HG02943 (cell line): Measurements from ENCODE around the gene INSRR.

Experiments
- ATAC-seq: cut with Tn5 transposase; IDR thresholded peaks from one replicate; pipeline ENCODE4 v1.9.1; 2021; ENCODE audit warnings: mild to moderate bottlenecking, low read depth, moderate library complexity; ENCODE audit not compliant: unreplicated experiment

INSRR gene

DNA sequence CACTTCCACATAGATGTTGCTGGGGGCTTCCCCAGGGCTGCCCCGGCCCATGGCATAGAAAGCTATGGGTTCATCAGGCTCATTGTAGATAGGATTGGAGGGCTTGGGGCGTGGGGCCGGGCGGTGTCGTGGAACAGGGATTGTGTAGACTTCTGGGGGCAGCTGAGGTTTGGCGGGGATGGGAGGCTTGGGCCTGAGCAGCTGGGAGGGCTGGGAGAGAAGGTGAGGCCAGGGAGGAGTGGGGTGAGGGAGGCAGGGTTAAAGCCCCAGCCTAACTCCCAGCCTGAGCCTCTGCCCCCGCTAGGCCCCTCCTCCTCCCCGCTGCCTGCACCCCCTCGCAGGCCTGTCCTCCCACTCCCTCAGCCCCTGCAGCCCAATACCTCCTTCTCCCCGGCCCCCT is 49.6 kb downstream of the INSRR start:
- ATAC-seq = no peak

DNA sequence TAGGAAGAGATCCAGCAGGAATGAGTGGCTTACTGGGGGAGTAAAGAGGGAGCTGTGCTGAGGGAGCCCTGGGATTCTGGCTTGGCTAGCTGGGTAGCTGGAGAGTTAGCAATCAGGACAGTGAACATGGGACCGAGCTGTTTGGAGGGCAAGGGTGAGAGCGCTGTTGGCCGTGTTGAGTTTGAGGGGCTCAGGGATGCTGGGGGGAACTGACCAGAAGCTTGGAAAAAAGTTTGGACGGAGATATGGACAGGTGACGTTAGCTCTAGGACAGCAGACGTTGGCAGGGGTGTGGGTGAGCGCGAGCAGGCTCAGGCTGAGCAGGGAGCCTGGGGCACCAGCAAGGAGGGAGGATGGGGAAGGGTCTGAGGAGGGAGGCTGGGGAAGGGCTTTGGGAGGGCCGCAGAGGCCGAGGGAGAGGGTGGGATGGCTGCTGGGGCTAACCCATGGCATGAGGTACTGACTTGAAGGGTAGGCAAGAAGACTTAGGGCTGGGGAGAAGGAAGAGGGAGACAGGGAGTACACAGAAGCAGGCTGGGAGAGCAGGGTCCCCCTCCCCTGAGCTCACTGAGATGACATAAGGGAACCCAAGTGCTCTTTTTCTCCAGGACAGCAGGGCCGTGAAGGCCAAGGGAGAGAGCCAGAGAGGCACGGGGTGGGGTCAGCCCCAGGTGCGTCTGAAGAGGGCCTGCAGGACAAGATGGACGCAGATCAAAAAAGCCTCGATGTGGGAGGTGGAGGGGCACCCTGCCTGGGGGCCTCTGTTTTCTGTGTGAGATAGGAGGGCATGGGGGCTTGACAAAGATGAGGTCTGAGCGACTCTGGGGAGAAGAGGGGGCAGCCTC is 50.5 kb downstream of the INSRR start:
- no peak for ATAC-seq

DNA sequence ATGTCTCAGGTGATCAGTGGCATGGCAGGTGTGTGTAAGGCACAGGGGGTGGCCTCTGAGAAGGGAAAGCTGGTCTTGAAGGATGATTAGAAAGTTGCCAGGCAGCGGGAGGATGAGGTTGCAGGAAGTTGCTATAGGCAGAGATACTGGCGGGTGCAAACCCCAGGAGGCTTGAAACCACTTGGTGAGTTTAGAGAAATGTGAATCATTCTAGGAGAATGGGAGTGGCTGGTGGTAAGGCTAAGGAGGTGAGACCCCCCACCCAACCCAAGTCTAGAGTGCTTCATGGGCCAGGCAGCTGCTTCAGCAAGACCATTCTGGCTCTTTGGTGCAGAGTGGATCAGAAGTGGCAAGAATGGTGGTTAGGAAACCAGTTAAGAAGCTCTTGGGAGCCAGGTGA is 51.3 kb downstream of the INSRR start:
- no peak for ATAC-seq

DNA sequence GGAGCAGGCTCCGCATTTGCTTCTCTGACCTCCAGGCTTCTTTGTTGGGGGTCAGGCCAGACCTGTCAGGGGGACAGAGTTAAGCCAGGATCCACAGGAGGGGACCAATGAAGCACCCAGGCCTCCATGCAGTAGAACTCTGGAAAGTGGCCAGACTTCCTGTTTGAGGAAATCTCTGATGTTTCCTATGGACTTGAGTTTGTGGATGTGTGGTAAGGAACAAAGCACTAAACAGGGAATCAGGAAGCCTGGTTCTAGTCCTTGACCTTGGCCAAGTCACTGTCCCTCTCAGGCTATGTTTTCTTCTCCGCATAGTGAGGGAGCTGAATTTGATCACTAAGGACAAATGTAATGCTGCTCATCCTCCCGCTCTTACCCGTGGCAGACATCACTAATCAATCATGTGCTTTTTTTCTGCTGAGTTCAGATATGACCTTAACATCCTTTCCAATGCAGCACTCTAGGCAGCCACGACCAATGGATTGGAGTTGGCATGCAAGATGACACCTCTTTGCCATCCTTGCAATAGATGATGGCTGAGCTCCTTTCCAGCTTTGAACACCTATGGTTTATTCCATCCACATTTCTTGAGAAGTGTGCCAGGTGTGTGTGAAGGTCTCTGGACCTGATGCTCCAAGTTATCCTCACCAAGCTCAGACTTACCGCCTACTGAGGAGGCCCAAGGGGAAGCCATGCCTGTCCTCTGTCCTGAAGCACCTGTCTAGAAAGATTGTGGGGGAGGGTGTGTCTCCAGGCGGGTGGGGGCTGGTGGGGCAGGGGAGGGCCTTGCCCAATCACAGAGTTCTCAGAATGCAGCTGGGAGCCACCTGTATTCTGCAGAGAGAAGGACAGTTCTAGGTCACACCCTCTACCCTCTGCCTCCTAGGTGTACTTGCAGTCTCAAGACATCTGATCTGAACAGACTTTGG is 52.1 kb downstream of the INSRR start:
- no peak for ATAC-seq

DNA sequence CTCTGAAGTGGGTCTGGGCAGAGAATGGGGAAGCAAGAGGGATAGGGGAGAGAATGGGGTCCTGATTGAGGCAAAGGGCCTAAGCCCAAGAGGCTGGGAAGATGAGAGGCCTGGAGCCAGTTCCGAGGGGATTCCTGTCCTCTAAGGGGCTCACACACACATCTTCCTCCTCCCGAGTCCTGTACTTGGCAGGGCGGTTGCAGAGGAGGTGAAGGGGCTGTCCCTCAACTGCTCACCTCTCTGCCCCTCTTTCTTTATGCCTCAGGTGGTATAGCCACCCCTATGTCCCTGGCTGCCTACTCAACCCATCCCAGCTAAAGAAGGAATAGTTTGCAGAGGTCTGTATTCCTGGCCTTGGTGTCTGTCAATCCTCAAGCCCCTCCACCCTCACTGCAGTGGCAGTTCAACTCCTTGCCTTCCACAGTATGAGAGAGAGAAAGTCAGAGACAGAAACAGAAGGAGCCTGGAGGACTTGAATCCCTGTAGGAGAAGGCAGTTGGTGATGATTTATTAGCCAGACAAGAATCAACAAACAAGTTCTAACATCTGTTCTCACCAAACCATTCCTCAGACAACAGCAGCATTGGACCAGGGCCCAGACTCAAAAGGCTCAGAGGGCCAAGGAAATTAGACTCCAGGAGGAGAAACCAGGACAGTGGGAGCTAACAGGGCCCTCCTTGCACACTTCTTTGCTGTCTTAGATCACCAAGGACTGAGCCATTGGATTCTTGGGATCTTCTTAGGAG is 53.0 kb downstream of the INSRR start:
- ATAC-seq = no peak

DNA sequence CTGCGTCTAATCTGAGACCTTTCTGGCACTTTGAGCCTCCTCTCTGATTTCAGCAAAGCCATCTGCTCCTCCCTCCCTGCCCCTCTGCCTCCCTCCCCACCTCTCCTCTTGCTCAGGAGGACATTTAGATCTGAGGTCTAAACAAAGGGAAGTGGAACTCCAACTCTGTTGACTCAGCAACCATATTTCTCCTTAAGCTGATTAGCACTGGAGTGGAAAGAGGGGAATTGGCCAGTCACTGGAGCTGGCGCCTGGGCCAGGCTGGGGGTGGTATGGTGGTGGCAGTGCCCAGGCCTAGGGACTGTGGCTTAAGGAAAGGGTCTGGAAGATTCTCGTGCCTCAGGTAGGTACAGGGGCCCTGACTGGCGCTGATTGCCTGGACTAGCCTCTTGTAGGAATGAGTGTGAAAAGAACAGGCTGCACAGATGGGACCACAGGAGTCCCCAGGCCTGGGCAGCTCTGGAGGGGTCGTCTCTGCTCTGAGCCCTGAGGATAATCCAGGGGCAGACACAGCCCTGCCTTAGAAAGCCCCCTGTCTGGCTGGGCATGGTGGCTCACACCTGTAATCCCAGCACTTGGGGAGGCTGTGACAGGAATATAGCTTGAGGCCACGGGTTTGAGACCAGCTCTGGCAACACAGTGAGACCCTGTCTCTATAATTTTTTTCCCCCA is 54.2 kb downstream of the INSRR start:
- no peak for ATAC-seq

DNA sequence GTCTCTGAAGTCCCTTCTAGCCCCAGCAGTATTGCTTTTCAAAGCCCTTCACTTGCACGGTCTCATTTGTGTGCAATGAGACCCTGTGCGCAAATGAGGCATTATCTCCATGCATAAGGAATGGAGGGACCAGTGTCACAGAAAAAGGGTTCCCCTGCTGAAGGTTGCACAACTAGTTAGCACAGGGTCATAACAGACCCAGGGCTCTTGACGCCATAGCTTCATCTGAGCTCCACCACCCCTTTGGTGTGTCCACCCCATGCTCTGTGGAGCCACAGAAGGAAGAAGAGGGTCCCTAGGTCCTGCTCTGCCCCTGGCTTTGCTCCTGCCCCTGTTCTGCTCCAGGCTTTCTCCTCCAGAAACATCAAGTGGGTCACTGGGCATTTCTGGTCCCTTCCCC is 54.9 kb downstream of the INSRR start:
- no peak for ATAC-seq

DNA sequence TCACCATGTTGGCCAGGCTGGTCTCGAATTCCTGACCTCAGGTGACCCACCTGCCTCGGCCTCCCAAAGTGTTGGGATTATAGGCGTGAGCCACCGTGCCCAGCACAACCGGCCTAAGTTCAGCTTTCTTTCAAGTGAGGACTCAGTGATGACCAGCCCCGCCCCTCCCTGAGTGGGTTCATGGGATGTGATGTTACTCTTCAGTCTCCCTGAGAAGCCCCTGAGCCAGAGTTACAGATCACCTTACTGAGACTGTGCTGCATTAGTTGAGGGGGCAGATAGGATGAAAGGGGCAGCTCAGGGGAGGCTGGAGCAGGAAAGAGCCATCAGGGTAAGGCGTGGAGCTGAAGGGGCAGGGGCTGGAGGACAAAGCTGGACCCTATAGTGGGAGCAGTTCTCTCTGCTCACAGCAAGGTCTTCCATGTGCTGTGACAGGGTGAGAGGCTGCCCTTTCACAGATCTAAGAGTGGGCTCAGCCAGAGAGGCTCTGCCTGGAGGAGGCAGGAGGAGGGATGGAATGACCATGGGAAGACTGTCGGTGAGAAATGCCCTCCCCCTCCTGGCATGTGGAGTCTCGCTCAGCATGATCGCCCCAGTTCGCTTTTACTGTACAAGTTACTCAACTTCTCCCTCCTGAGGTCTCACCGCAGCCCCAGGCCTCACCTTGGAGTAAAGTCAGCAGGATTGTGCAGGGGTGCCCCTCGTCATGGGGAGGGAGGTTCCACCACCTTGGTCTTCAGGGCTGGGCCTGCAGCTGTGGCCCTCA is 55.6 kb downstream of the INSRR start:
- no peak for ATAC-seq

DNA sequence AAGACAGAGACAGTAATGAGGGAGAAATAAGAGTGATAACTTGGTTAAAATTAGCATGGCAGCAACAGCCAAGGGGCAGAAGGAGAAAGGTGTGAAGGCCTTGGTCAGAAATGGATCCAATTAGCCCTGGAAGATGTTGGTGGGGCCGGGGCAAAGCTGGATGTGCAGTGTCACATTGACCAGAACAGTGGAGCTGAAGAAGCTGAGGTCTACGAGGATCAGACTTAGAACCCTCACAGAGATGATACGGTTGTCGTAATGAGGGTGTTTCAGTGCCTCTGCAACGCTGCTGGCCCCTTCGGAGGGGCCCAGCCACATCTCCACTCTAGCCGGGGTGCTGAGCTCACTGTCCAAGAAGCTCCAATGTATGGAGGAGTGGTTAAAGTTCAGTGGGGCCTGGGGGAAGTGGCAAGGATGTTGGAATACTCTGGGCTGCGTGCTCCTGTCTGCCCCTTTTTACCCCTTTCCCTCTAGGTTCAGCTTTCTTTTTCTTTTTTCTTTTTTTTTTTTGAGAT is 56.4 kb downstream of the INSRR start:
- no peak for ATAC-seq

DNA sequence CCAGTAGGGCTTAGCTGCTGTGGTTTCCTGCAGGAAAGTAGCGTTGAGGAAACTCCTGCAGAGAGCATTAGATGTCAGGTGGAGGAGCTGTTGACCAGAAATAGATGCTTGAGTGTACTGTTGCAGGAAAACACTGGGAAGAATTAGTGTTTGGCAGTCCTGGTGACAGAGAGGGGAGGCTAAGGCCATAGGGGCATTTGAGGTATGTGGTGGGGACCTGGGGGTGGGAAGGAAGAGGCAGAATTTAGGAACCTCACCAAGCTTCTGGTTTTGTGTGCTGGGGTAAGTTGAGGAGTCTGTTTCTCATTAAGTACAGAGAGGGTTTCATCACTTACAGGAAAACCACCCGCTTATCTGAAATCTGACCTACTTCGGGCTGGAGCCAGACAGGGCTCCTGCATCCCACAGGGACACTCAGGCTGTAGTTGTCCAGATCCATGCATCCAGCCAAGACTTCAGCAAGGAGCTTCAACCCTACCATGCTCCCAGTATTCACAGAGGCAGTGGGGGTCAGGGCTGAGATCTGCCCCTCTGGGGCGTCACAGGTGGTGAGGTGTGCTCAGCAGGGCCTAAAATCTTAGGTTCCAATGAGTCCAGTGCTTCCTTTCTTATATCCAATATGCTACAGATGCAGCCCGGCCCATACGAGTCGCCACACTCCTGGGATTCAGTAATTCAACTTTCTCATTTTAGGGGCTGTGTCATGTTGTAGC is 57.4 kb downstream of the INSRR start:
- no peak for ATAC-seq

DNA sequence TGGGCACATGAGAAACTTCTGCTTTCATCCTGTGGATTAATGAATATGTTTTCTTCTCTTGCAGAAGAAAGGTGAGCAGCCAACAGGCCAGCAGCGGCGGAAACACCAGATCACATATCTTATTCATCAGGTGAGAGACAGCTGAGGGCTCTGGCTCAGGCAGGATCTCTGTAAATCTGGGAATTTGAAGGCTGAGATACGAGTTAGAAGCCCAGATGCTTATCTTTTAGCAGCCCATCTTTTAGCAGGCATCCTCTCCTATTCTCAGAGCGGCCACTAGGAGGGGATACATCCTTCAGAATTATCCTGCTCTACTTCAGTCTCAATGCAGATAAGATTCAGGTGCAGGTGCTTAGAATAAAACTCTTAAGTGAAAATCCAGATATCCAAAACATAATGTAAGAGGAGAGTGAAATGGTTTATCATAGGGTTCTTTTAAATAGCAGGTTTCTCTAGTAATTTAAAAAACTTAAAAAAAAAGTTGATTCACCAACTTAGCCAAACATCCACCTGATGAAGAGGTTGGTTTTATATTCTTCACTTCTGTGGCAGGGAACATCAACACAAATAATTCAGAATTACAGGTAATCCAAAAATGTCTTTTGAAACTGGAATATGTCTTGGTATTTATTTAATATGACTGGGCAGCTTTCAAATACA is 61.6 kb downstream of the INSRR start:
- no peak for ATAC-seq

DNA sequence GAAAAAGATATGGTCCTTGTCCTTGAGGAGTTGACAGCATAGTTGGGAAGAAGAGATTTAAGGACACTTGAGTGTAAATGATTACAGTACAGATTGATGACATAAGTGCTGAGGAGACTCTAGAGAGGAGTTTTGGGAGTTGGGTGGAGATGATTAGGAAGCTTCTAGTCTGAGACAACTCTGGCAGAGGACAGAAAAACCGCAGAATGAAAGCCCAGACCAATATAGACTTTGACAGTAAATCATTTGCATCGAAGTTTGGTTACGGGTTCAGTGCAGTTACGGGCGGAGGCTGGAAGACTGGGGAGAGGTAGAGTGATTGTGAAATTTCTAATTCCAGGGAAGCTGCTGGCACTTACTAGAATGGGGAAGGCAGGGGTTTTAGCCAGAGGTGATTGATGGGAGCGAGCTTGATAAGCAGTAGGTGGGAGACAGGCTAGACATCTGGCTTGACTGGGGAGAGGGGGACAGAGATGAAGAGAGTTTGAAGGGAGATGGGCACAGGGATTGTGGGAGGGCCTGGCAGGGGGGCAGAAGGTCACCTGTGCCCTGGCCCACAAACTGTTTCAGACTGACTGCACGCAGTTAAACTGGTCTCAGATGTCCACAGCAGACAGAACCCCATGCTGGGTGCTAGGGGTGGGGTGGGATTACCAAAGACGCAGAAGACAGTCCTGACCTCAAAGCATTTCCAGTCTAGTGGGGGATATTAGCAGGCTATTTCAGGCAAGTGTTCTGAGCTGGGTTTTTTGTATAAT is 62.4 kb downstream of the INSRR start:
- ATAC-seq = no peak

DNA sequence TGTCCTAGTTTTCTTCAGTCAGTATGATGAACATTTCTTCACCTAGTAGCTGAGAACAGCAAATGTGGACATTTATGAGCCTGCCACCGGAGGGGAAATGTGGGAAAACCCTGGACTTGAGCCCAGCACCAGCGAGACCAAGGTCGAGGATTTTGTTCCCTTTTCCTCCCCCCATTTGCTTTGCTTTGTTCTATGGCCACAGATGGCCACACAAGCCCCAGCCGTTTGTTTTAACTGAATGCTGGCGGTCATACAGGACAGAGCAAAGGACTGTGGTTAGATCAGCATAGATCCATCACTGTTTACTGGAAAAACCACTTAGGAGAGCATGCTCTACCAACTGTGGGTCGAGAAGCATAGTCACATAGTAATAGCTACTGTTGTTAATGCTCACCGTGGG is 63.1 kb downstream of the INSRR start:
- no peak for ATAC-seq

DNA sequence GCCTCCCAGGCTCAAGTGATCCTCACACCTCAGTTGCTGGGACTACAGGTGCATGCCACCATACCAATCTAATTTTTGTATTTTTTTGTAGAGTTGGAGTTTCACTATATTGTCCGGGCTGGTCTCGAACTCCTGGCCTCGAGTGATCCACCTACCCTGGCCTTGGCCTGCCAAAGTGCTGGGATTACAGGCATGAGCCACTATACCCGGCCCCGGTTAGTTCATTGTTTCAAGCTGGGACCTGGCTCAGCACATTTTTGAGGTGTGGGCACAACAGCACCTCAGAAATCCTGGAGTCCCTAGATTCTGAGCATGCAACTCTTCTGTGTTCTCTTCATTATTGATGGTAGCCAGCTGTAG is 63.6 kb downstream of the INSRR start:
- ATAC-seq = no peak

DNA sequence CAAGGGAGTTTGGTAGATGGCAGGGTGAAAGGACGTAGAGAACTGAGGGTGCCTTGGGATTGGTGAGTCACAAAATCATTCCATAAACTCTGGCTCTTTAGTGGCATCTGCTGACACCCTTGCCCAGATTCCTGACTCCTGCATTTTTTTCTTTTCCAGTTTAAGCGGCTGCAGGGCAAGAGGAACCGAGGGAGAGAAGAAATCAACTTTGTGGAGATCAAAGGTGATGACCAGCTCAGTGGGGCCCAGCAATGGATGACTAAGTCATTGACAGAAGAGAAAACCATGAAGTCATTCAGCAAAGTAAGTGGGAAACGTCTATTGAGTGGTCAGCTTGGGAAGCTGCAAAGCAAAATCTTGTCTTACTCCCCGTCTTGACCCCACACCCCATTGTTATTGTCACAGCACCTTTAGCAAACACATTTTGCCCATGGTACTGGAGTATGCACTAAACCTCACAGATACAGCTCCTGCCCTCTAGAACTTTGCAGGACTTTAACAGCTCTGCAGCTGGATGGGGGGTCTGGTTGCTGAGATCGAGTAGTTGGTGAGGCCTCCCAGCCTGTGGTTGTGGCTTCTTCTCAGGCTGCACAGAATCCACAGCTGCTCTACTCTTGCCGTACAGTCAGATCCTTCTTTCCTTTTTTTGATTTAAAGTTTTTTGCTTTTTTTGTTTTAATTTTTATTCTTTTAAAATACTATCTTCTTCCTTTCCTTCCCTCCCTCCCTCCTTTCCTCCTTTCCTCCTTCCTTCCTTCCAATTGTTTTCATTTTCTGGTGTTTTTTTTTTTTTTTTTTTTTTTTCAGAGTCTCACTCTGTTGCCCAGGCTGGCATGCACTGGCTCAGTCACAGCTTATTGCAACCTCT is 64.2 kb downstream of the INSRR start:
- no peak for ATAC-seq
